GM18951 (cell line): ENCODE measurements around the gene CARS2.
"Not testable (repeated sequence)": the region's sequence is repeated elsewhere in the genome, so short reads cannot be mapped to it uniquely, and the experiment has no call there.

Source experiments
- POLR2A ChIP-seq: IDR thresholded peaks from 4 replicates; pipeline ENCODE4 v1.6.1; 2011; ENCODE audit warnings: mild to moderate bottlenecking; ENCODE audit not compliant: insufficient read length, insufficient read depth; ENCODE audit errors: extremely low read depth
- in situ Hi-C: fragments of 300-500 bp; cut with MboI; formaldehyde crosslinking; loops from one replicate; pipeline ENCODE4 v1.12.0; 2022; ENCODE audit warnings: low sequenced_read_pairs, mixed read lengths, inconsistent platforms; ENCODE audit not compliant: unreplicated experiment

The CARS2 gene

GRCh38 chr13:110700641-110701040 lies 5.3 kb downstream of the CARS2 start:
- TF ChIP-seq POLR2A = no peak
- in situ Hi-C loops = no loop called here

- in situ Hi-C loops = no loop called here
- no peak for TF ChIP-seq POLR2A
Observed at GRCh38 chr13:110700186-110700585, 5.7 kb downstream of the CARS2 start.

GRCh38 chr13:110699148-110700145 lies 6.5 kb downstream of the CARS2 start:
- in situ Hi-C loops = no loop called here
- TF ChIP-seq POLR2A = no peak

GRCh38 chr13:110698689-110699088 lies 7.2 kb downstream of the CARS2 start:
- TF ChIP-seq POLR2A = no peak
- in situ Hi-C loops = no loop called here

- TF ChIP-seq POLR2A = no peak
- in situ Hi-C loops = no loop called here
Observed at GRCh38 chr13:110697842-110698241, 8.1 kb downstream of the CARS2 start.

- in situ Hi-C loops = no loop called here
- no peak for TF ChIP-seq POLR2A
Observed at GRCh38 chr13:110696776-110697175, 9.1 kb downstream of the CARS2 start.

GRCh38 chr13:110695774-110696173 lies 10.1 kb downstream of the CARS2 start:
- in situ Hi-C loops = not testable (repeated sequence)

- in situ Hi-C loops = no loop called here
Observed at GRCh38 chr13:110690516-110690915, 15.4 kb downstream of the CARS2 start.

GRCh38 chr13:110689711-110690110 lies 16.2 kb downstream of the CARS2 start:
- in situ Hi-C loops = no loop called here
- TF ChIP-seq POLR2A = no peak

More at GRCh38 chr13:110690516-110690915, 15.4 kb downstream of the CARS2 start:
- no peak for TF ChIP-seq POLR2A

- no peak for TF ChIP-seq POLR2A
- in situ Hi-C loops = no loop called here
Observed at GRCh38 chr13:110689041-110689440, 16.9 kb downstream of the CARS2 start.

GRCh38 chr13:110687736-110688135 lies 18.2 kb downstream of the CARS2 start:
- TF ChIP-seq POLR2A = no peak
- in situ Hi-C loops = no loop called here

GRCh38 chr13:110685305-110686020 lies 20.5 kb downstream of the CARS2 start:
- no peak for TF ChIP-seq POLR2A
- in situ Hi-C loops = no loop called here

- TF ChIP-seq POLR2A = no peak
- in situ Hi-C loops = no loop called here
Observed at GRCh38 chr13:110684388-110685056, 21.4 kb downstream of the CARS2 start.
